Astrocyte of the hippocampus (primary cell): Measurements from ENCODE around the gene FMNL2.
"Not testable (repeated sequence)": the region's sequence is repeated elsewhere in the genome, so short reads cannot be mapped to it uniquely, and the experiment has no call there.

Source experiments
- DNase-seq: peaks from one replicate; pipeline ENCODE4 v3.0.0; 2011; ENCODE audit warnings: low read depth, low spot score

FMNL2 gene

DNA sequence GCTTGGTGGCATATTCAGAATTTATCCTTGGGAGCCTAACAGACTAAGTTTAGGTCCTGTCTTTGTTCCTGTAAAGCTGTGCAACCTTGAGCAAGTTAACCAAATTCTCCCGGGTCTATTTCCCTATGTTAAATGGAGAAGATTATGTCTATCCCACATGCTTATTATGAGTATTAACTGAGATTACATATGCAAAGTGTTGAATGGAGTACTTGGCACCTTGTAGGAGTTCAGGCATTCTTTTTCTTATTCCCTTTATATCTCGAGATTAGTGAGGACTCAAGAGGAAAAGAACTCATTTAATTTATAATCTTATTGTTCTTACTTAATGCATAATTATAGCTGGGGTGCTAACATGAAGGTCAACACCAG, 184.6 kb downstream of the FMNL2 start:
- DNase-seq = no peak

DNA sequence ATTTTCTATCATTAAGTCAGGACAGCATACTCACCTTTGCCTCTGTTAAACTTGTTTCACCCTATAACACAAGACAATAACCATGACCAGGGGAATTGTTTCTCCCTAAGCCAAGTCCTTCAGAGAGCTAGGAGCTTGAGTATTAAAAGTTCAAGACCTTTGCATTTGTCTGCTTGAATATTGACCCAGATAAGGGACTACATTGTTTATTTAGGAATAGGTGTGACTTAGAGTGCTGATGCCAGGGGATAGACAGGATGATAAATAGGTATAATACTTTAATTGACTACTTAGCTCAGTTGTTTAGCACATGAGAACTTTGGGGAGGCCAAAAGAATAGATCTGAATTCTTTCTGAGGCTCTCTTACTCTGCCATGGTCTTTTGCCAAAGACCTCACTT, 185.8 kb downstream of the FMNL2 start:
- DNase-seq = no peak

DNA sequence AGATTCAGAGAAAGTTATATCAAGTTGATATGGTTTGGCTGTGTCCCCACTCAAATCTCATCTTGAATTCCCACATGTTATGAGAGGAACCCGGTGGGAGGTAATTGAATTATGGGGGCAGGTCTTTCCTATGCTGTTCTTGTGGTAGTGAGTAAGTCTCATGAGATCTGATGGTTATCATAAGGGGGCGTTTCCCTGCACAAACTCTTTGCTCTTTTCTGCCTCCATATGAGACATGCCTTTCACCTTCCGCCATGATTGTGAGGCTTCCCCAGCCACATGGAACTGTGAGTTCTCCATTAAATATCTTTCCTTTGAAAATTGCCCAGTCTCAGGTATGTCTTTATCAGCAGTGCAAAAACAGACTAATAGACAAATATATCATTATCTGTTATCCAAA, 187.5 kb downstream of the FMNL2 start:
- not testable (repeated sequence) for DNase-seq

DNA sequence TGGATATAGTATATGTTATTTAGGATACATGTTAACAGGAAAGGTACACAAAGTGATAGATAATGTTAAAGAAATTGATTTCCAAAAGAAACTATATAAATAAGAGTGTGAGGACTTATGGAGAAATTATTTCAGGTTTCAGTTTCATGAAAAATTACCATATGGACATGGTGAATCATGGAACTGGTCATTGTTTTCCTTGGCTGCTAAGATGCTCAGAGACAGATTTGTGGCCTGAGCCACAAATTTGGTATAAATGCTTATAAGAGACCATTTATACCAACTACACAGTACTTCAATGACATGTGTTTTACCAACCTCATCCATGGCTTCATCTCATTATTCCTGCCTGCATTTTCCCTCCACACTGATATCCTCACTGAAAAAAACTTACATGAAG, 188.1 kb downstream of the FMNL2 start:
- peak; percentile 72 for DNase-seq

DNA sequence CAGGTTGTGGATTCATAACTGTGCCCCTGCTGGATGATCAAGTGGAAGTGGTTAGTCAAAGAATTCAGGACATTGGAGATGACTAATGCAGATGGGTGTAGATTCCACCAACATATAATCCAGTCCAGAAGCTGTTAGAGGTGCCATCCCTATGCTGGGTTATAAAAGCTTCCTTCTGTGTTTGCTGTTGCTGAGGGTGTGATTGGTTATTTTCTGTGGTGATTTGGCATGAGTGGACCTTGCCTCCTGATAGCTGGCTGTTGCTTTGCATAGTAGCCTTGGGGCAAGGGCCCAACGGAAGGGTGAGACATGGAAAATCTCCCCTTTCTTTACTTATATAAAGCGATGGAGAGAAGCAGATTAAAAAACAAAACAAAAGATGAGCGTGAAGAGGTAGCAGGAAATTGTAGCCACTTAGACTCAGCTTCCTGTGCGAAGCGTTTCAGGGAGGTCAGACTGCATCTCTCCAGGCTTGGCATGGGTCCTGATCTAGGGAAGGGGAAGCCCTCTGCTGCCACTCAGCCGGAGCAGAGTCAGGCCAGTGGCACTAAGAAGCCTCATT, 190.4 kb downstream of the FMNL2 start:
- peak; percentile 56 for DNase-seq

DNA sequence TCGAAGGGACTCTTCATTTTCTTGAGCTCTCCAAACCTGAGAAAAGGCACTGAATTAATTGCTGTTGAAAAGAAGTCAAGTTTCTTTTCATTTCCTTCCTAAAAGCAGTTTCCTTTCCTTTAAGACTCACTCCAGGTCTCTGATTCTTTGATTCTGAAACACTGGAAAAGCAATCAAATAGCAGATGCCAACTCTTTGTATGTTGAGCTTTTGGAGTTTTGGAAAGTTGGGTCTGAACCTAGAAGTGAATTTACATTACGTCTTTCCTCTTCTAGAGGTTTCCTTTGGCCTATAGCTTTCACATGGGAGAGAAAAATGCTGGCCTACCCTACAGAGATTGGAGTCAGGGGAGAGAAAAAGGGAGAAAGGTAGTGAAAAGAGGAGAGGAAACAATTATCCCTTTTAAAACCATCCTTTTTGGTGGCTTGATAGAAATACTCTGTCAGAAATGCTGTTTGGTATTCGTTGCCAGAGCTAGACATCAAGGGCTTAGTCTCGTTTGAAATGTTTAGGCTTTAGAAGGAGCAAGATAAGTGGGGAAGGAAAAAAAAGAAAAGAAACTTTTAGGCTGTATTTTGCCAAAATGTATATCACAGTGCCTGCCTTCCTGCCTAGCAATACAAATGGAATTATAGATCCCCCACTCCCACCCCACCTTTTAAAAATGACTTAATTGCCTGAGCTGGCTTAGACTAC, 194.6 kb downstream of the FMNL2 start:
- DNase-seq = no peak

DNA sequence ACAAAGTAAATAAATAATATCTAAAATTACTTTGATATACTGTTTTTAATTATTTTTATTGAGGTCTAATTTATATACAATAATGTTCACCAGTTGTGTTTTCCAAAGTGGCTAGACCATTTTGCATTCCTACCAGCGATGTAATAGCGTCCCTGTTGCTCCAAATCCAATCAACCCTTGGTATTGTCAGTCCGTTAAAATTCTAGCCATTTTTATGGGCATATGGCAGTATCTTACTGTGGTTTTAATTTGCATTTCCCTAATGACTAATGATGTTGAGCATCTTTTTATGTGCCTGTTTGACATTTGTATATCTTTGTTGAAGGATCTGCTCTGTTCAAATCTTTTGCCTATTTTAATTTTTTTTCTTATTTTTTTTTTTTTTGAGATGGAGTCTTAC, 197.3 kb downstream of the FMNL2 start:
- no peak for DNase-seq

DNA sequence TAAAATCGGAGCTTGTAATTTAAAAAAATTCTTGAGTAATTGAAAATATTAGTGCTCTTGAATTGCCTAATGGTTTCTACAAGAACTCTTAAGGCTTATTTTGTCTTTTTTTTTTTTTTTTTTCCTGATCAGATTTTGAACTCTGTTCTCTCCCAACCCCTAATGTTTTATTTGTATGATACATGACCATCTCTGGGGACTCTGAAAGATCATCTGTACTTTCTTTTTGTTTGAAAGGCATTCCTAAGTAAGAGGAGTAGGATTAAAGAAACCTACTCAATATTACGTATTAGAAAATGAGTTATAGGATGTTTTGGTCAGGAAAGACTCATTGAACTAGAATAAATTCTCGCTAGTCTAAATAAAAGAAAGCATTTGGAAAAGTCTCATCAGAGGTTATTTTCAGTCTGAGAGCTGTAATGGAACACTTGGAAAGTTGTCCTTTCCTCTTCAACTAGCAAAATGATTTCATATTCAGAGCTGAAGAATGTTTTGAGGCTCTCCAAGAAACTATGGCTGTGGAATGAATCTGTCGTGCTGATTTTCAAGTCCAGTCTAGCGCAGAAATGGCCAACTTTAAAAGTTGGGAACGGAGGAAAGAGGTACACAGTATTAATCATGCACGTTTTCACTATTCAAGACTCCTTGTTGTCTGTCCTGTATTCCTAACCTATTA, 199.6 kb downstream of the FMNL2 start:
- DNase-seq = no peak

DNA sequence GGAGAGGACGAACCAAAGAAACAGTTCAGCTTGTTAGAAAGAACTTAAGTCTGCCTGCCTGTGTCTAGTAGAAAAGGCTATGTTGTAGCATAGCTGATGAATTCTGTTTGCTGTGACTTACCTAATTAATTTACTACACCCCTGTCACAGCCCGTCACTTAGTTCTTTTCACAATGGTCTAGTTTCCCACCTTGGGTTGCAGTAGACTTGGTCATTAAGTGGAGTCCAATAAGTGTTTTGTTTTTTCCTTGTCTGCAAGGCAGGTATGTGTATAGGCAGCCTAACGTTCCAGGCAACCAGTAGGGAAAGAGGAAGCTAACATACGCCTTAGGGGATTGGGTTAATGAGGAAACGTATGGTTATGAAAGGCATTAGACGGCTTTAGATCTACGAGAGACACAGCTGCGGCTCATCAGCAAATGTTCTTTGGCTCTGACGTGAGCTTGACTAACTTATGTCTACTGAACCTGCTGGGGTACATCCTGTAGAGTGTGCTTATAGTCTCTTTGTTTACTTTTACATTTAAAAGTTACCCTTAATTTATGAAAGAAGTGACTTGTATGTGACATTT, 202.2 kb downstream of the FMNL2 start:
- DNase-seq = no peak

DNA sequence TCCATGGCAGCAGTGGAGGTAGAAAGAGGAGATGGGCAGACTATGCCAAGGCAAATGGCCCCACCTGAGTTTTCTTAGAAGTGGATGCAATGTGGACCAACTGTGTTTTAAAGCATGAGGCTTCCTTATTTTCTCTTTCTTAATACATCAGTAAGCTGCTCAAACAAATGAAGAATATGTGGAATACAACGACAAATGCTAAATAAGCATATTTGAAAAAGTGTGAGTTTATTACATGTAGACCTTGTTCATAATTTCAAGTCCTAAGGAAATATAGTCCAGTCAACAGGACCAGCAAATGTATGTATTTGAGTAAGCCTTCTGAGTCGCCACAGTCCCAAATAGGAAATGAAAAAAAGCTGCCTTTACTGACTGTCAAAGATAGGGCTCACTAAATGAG, 204.4 kb downstream of the FMNL2 start:
- no peak for DNase-seq

DNA sequence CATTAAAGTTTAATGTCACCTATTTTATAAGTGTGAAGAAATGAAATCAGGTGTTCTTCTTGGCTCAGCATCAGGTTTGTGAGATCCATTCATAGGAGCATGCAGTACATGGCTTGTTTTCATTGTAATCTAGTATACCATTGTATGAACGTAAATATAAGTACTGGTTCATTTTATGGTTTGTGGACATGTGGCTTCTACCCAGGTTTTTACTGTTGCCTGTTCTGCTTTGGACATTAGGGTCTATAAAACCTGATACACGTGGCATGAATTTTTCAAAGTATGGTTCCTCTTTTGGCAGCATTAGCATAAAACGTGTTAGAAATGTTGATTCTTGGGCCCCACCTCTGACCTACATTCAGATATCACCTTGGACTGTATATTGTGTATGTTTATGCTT, 206.7 kb downstream of the FMNL2 start:
- no peak for DNase-seq

DNA sequence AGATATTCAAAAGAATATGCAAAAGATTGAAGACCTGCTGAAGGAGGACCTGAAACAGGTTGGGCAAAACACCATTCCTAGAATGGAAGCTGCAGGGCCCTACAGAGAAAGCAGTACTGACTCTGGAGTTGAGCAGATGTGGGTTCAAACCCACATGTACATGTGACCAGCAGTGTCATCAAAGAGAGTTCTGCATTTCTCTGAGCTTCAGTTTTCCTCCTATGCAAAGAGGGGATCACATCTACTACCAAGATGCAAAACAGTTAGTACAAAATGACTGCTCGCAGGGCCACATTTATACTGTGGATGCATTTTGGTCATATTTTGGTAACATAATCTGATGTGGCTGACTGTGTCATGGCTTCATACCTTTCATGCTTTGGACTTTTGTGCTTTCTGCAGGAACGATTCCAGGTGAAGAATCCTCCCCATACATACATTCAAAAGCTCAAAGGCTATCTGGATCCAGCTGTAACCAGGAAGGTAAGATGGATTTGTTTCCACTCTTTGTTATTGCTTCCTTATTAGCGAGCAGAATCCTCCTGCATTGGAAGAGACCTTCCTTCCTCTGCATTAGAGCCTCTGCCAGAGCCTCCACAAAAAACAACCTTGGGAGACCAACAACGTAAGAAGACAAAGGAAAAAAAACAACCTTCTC, 207.5 kb downstream of the FMNL2 start:
- DNase-seq = no peak

DNA sequence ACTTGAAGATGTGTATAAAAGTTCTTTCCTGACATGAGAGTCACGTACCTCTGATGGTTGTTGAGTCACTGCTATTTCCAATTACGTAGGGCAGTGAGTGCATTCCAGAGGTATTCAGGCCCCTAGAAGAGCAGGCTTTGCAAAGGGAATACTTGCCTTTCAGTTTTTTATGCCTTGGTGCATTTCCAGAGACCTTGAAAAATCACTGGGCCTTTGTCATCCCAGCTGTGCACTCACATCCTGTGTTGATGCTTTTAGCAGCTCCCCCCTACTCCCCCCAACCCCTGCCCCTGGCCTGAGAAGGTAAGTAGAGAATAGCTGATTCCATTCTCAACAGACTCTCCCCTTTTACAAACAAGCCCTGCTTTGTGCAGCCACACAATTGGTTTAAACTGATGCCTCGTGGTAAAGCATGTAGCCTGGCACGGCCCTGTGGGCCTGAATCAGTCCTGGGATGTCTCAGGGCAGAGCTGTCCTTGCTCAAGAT, 208.1 kb downstream of the FMNL2 start:
- peak; percentile 95 for DNase-seq

DNA sequence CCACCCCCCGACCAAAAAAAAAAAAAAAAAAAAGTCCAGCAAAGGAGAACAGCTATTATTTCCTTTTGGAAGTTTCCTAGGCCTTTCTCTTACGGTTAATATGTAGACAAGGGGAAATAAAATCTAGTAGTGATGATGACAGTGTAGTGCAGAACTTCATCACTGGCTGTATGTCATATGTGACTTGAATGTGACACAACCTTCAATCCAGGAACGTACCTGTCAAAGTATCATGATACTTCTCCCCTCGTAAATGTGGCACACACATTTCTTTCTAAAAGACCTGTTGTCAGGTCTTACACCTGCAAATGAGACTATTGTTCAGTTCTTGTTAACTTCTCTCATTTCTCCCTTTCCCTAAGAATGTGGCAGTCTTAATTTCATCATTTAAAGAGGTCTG, 208.7 kb downstream of the FMNL2 start:
- DNase-seq = no peak

DNA sequence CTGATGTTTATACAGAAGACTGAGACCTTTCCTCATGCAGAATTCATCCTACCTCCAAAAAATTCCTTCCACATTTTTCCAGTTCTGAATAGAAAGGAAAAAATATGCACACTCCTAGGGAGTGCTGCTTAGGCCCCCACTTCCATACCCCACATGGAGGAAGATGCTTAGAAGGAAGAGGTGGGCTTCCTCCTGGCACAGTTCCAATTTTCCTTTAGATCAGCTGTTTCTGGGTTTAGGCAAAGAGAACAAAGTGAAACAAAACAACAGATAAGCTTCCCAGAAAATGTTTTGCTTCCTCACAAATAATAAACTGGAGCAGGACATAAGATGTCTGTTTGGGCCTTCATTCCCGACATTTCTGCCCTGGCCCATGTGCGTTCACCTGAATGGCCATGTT, 209.7 kb downstream of the FMNL2 start:
- DNase-seq = no peak

DNA sequence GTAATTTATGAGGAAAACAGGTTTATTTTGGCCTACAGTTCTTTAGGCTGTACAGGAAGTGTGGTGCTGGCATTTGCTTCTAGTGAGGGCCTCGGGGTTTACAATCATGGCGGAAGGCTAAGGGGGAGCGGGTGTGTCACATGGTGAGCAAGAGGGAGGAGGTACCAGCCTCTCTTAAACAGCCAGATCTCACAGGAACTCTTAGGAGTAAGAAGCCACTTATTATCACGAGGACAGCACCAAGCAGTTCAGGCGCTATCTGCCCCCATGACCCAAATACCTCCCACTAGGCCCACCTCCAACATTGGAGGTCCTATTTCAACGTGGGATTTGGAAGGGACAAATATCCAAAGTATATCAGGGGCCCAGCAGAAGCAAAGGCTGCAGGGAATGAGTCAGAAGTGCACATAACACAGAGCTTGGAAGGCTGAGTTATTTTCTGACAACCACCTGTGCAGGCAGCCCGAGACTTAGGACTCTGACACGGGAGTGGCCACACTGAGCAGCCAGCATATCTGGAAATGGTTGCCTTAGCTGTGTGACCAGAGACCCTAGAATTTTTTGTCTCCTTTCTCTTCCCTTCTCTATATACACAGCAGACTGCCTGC, 211.4 kb downstream of the FMNL2 start:
- DNase-seq = no peak

DNA sequence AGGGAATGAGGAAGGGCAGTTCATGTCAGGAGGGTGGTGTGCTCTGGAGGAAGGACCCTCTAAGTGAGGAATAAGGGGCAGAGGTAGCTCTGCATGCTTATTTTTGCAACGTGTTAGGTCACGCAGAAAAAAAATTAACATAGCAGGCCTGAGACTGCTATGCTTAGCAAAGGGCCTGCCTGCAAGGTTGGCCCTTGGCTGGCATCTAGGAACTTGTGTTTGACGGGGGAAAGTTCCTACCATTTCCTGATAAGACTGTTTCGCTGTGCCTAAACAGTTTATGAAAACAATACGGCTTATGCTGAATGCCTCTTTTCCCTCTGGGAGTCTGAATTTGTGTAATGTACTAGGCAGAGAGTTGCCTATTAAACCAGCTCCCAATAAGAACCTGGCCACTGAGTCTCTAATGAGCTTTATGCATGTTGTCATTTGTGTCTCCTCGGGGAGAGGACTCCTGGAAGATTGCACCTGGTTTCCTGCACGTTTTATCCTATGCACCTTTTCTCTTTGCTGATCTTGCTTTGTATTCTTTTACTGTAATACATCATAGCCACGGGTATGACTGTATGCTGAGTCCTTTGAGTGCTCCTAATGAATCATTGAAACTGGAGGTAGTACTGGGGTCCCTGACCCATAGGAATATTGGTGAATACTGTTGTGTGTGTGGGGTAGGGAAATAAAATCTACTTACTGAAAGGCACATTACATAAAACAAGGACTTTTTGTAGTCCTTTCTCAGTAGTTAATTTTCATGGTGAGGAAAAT, 213.3 kb downstream of the FMNL2 start:
- DNase-seq = no peak

DNA sequence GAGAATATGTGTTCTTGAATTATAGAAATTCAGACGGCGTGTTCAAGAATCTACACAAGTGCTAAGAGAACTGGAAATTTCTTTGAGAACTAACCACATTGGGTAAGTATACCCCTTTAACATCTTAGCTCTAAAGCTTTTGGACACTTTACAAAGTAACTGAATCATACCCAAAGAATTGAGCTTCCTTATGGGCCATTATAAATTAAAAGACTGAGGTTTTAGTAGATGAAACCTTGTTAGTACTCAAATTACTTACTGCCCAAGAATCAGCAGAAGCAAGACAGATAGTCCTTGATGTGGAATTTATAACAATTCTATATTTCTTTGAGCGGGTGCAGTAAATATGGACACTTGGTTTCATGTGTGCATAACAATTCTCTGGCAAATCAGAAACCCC, 214.0 kb downstream of the FMNL2 start:
- peak; percentile 48 for DNase-seq

DNA sequence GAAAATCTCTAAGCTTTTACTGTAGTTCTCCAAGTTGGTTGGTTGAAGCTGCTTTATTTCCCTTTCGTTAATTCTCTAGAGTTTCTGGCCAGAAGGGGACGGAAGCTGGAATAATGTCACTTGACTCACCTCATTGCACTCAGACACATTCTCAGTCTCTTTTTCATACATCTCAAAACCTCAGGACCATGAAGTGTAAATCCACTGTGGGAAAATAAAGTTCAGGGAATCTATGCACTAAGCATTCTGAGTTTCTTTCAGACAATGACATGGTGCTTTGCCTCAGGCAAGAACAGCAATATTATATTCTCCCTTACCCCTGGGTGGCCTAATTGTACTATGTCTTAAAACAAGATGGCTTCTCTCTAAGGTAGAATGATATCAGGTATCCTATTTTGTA, 214.4 kb downstream of the FMNL2 start:
- DNase-seq = peak; percentile 82

DNA sequence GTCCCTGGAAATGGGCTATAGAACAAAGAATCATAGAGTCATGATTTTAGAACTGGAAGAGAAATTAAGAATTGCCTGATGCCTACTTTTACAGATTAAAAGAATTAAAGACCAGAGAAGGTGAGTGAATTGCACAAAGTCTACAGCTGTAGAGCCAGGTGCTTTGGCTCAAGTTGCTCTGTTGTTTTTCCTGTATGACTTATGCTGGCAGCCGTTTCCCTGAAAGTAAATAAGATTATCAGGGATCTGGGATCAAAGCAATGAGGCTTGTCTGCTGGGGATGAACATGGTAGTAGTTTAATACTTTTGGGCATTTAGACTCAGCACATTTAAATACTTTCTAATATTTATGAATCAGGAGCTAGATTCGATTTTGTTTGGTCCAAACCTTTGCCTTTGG, 215.4 kb downstream of the FMNL2 start:
- DNase-seq = no peak

DNA sequence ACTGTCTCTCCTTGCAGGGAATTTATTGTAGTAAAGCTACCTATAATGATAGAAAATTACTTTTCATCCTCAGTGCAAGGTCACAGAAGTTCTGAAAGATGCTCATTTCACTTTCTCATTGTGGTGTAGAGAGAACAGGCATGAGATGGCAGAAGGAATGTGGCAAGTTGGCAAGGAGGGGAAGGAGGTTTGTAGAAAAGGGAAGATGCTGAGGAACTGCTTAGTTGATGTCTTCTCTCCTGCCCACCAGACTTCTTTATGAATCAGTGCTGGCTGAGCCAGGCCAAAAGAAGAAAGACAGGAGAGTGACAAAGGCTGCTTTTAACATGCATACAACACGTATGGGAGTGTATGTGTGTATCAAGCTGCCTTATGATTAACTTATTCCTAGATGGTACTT, 217.9 kb downstream of the FMNL2 start:
- no peak for DNase-seq
